ENCODE measurements around the gene ATRN.
"Not testable (repeated sequence)": the region's sequence is repeated elsewhere in the genome, so short reads cannot be mapped to it uniquely, and the experiment has no call there.

The ATRN gene

DNA sequence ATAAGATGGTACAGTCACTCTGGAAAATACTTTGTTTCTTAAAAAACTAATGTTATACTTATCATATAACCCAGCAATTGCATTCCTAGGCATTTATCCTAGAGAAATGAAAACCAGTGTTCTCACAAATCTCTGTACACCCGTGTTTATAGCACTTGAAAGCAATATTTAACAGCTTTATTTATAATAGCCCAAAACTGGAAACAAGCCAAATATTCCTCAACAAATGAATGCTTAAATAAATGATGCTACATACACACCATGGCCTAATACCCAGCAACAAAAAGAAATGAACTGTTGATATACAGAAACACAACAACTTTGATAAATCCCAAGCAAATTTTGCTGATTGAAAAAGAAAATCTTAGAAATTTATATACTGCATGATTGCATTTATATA, 141.1 kb downstream of the ATRN start:
- TF ChIP-seq, protein P1, sequence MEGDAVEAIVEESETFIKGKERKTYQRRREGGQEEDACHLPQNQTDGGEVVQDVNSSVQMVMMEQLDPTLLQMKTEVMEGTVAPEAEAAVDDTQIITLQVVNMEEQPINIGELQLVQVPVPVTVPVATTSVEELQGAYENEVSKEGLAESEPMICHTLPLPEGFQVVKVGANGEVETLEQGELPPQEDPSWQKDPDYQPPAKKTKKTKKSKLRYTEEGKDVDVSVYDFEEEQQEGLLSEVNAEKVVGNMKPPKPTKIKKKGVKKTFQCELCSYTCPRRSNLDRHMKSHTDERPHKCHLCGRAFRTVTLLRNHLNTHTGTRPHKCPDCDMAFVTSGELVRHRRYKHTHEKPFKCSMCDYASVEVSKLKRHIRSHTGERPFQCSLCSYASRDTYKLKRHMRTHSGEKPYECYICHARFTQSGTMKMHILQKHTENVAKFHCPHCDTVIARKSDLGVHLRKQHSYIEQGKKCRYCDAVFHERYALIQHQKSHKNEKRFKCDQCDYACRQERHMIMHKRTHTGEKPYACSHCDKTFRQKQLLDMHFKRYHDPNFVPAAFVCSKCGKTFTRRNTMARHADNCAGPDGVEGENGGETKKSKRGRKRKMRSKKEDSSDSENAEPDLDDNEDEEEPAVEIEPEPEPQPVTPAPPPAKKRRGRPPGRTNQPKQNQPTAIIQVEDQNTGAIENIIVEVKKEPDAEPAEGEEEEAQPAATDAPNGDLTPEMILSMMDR (IDR thresholded peaks at IDR 0.05; ENCODE audit: control extremely low read depth, extremely low read depth, low read depth, missing control alignments): no peak
- CTCF ChIA-PET: interaction anchor here (1.1 to 1.7 kb wide), 3 partner anchors 9 to 21 kb away, joined by 3 to 4 read pairs (median 4); no protein-coding TSS in a partner anchor
- POLR2A ChIA-PET: no interaction called here
- DNase-seq (ENCODE audit: extremely low spot score): no peak

DNA sequence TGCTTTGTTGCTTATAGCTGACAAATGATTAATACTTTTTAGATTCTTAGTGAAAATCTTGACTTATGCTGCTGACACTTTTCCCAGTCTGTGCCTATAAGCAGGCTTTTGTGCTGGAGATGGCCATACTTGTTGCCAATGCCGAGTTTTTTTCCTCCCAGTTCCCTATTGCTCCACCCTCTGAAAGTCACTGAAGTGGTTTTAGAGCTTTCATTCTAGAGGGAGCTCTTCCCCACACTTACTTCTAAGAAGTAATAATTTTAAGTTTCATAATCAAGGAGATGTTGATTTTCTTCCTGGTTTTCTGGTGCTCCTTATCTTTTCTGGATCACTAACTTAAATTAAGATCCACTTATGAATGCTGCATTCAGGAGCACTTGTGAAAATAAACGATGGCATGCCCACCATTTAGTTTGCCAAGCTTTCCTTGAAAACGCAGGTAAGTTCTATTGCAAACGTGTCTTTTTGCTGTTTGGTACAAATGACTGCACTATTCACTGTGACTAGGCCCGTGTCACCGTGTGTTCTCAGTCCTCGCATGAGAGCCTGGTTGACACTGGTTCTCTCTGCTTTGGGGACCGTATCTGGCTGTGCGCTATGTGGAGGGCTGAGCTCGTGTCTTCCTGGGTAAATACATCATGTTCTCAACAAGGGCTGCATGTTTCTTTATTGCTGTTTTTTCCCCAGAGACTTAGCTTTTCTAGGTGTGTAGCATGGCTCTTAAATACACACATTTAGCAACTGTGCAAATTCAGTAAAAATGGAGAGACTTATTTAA, 142.2 kb downstream of the ATRN start:
- CTCF ChIA-PET: interaction anchor here (1.1 to 1.7 kb wide), 2 partner anchors 8 to 20 kb away, joined by 4 read pairs; no protein-coding TSS in a partner anchor
- DNase-seq (ENCODE audit: extremely low spot score): no peak
- TF ChIP-seq, protein P1 (IDR thresholded peaks at IDR 0.05; ENCODE audit: control extremely low read depth, extremely low read depth, low read depth, missing control alignments): no peak
- POLR2A ChIA-PET: no interaction called here

DNA sequence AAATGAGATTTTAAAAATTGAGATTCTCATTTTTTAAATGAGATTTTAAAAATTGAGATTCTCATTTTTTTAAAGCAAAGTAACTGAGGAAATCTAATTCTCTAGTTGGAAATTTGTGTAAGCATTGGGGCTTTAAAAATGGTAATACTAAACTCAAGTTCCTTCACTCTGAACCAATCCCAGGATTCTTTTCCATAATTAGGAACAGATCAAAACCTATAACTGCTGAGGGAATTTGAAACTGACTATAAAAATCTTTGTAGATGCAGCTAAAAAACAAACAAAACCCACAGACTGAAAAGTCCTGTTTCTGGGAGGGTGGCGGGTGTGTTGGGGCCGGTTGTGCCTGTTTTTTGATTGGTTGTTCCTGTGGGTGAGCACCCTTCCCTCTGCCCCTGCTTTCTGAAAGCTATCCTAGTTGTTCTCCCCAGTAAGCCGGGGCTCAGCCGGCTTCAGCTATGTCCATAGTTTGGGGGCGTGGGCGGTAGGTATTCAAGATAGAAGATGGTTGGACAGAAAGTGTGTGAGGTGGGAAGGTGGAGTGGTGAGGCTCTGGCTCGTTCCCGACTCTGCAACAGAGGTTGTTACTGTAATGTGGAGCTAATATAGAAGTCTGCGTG, 143.1 kb downstream of the ATRN start:
- DNase-seq (ENCODE audit: extremely low spot score): no peak
- ChIA-PET CTCF (no interaction called here), POLR2A (no interaction called here)
- TF ChIP-seq, protein P1 (IDR thresholded peaks at IDR 0.05; ENCODE audit: control extremely low read depth, extremely low read depth, low read depth, missing control alignments): no peak

DNA sequence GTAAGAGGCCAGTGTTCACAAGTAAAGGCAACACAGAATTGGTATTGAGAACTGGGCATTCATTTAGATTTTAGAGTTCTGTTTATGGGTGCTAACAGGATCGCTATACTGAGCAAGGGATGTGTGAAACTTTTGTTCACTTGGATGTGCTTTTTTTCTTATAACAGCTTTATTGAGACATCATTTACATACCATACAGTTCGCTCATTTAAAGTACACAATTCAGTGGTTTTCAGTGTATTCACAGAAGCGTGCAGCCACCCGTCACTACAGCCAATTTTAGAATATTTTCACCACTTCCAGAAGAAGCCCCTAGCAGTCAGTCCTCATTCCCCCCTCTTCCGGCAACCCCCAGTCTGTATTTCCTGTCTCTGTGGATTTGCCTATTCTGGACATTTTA, 143.6 kb downstream of the ATRN start:
- DNase-seq (ENCODE audit: extremely low spot score): no peak
- ChIA-PET POLR2A (no interaction called here), CTCF (no interaction called here)
- TF ChIP-seq, protein P1 (IDR thresholded peaks at IDR 0.05; ENCODE audit: control extremely low read depth, extremely low read depth, low read depth, missing control alignments): no peak

DNA sequence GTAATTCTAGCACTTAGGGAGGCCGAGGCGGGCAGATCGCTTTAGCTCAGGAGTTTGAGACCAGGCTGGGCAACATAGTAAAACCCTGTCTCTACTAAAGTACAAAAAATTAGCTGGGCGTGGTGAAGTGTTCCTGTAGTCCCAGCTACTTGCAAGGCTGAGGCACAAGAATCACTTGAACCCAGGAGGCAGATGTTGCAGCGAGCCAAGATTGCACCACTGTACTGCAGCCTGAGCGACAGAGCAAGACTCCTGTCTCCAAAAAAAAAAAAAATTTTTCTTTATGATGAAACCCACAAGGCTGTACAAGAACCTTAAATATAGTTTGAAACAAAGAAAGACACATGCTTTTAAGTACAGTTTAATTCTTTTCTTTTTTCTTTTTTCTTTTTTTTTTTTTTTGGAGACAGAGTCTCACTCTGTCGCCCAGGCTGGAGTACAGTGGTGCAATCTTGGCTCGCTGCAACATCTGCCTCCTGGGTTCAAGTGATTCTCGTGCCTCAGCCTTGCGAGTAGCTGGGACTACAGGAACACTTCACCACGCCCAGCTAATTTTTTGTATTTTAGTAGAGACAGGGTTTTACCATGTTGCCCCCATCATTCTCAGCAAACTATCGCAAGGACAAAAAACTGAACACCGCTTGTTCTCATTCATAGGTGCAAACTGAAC, 144.5 kb downstream of the ATRN start:
- DNase-seq (ENCODE audit: extremely low spot score); CTCF ChIA-PET; POLR2A ChIA-PET: not testable (repeated sequence)

DNA sequence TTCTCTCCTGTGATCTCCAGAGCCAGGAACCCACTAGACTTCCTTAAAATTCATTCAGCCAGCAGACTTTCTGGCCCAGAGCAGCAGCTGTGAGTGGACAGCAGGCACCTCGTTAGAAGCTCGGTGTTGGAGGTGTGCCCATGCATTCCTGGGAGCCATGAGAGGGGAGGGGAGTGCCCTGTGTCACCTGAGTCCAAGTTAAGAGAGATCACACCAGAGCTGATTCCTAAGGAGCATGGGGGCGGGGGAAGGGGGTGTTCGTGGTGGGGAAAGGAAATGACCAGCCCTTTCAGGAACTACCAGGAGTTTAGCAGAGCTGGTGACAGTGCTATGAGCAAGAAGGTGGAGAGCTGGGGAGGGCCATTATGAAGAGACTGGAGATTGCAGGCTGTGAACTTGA, 145.4 kb downstream of the ATRN start:
- ChIA-PET POLR2A (no interaction called here), CTCF (interaction anchor here (1.6 kb wide), 1 partner anchor 10 kb away, joined by 3 read pairs; no protein-coding TSS in a partner anchor)
- DNase-seq (ENCODE audit: extremely low spot score): no peak
- TF ChIP-seq, protein P1 (IDR thresholded peaks at IDR 0.05; ENCODE audit: control extremely low read depth, extremely low read depth, low read depth, missing control alignments): no peak

DNA sequence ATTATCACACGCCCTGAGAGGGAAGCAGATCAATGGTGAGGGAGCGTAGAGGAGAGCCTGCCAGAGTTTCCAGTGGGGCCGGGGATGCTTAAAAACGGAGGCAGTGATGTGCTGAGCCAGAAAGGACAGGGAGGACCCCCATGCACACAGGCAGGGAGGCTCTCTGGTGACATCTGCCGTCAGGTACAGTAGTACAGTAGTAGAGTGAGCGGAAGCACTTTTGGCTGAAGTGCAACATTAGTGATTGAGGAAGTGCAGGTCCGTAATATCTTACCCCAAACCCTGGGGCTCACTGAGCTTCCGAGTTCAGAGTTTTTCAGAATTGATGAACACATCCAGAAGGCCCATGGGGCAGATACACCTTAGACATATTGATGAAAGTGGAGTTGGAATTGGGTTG, 150.3 kb downstream of the ATRN start:
- POLR2A ChIA-PET: no interaction called here
- DNase-seq (ENCODE audit: extremely low spot score): no peak
- TF ChIP-seq, protein P1 (IDR thresholded peaks at IDR 0.05; ENCODE audit: control extremely low read depth, extremely low read depth, low read depth, missing control alignments): no peak
- CTCF ChIA-PET: interaction anchor here (1.3 to 1.5 kb wide), 2 partner anchors 9 to 56 kb away, joined by 3 to 4 read pairs; no protein-coding TSS in a partner anchor
